ENCODE results near the gene SYT8.

GRCh38 chr11:1844221-1845094, 9.7 kb downstream of the SYT8 start:
- TF ChIP-seq CTCF (IDR thresholded peaks at IDR 0.05; ENCODE audit: poor library complexity, severe bottlenecking) (no peak), MXI1 (conservative IDR thresholded peaks at IDR 0.05; ENCODE audit: poor library complexity, severe bottlenecking) (no peak), POLR2AphosphoS5 (IDR thresholded peaks at IDR 0.05) (no peak), EZH2 (IDR thresholded peaks at IDR 0.05; ENCODE audit: borderline replicate concordance, insufficient read depth, low read length, poor library complexity, severe bottlenecking) (no peak), TAF1 (IDR thresholded peaks at IDR 0.05; ENCODE audit: low read depth) (no peak), EP300 (conservative IDR thresholded peaks at IDR 0.05; ENCODE audit: poor library complexity, severe bottlenecking) (no peak), SMC3 (conservative IDR thresholded peaks at IDR 0.05; ENCODE audit: poor library complexity) (no peak), RAD21 (conservative IDR thresholded peaks at IDR 0.05) (no peak)
- TF ChIP-seq, protein P1, sequence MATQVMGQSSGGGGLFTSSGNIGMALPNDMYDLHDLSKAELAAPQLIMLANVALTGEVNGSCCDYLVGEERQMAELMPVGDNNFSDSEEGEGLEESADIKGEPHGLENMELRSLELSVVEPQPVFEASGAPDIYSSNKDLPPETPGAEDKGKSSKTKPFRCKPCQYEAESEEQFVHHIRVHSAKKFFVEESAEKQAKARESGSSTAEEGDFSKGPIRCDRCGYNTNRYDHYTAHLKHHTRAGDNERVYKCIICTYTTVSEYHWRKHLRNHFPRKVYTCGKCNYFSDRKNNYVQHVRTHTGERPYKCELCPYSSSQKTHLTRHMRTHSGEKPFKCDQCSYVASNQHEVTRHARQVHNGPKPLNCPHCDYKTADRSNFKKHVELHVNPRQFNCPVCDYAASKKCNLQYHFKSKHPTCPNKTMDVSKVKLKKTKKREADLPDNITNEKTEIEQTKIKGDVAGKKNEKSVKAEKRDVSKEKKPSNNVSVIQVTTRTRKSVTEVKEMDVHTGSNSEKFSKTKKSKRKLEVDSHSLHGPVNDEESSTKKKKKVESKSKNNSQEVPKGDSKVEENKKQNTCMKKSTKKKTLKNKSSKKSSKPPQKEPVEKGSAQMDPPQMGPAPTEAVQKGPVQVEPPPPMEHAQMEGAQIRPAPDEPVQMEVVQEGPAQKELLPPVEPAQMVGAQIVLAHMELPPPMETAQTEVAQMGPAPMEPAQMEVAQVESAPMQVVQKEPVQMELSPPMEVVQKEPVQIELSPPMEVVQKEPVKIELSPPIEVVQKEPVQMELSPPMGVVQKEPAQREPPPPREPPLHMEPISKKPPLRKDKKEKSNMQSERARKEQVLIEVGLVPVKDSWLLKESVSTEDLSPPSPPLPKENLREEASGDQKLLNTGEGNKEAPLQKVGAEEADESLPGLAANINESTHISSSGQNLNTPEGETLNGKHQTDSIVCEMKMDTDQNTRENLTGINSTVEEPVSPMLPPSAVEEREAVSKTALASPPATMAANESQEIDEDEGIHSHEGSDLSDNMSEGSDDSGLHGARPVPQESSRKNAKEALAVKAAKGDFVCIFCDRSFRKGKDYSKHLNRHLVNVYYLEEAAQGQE (IDR thresholded peaks at IDR 0.05; ENCODE audit: borderline replicate concordance) = no peak

Measured in neural cell (in vitro differentiated cells).